ENCODE results near the gene GSN. TPM values are rescaled to one million over a fixed set of nuclear protein-coding genes. Genes with fewer than 3 reads are reported as not detected.

GSN gene
- total and polyA plus RNA-seq, 2 of the 8 experiments (the other 6 are each of a cell fraction or from before 2014, with no cell fraction given): 52.3 to 94.5 TPM

DNA sequence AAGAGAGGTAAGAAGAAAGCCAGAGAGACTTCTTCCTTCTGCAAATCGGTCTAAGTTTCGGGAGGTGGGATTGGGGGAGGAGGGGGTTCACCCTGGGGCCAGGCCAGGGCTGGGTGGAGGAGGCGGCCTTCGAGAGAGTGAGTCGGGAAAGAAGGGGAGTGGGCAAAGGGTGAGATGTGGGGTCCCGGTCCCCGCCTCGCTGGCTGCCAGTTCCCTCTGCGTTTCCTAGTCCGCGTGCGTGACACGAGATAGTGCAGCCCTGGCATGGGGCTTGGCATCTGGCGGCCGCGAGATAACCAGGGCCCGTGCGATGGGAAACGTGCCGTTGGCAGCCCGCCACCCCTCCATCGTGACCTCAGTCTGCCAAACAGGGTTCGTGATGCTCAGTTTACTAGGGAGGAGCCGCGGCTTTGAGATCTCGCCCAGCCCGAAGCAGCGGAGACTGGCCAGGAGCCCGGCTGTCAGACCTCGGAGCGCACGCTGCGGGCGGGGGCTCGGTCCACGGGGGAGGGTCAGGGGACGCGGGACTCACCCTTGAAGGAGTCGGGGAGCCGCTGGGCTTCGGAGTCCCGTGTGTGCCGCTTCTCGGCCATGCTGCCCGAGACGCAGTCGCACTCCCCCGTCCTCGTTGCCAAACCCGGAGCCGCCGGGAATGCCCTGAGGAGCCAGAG lies 101.8 kb downstream of the GSN start, which contains the start of gene STOM (continued):
- TF ChIP-seq MAFK (IDR thresholded peaks at IDR 0.05; ENCODE audit: low read depth, low read length) (no peak), ASH2L (IDR thresholded peaks at IDR 0.05; ENCODE audit: low read length) (peak; percentile 86), SIN3A (conservative IDR thresholded peaks at IDR 0.05 in 1 of 2, IDR thresholded peaks at IDR 0.05 in 1 of 2; ENCODE audit: low read depth in 1 of 2, low read length in 2 of 2) (0 out of 4 replicates have a peak, but pooled peaks of 1 of the 2 experiments have one; percentile 30), SAP30 (IDR thresholded peaks at IDR 0.05; ENCODE audit: insufficient read depth, insufficient replicate concordance, low read length) (peak; percentile 7), POLR2AphosphoS5 (IDR thresholded peaks at IDR 0.05; ENCODE audit: low read depth, low read length) (peak; percentile 90), HDAC6 (IDR thresholded peaks at IDR 0.05; ENCODE audit: low read depth, low read length) (no peak), GABPA (IDR thresholded peaks at IDR 0.05; ENCODE audit: borderline replicate concordance, insufficient read depth, low read length) (no peak), HDAC2 (IDR thresholded peaks at IDR 0.05; ENCODE audit: borderline replicate concordance in 1 of 2, low read depth in 2 of 2, low read length in 2 of 2) (no peak), RBBP5 (IDR thresholded peaks at IDR 0.05; ENCODE audit: borderline replicate concordance, low read depth, low read length) (no peak), CBX8 (IDR thresholded peaks at IDR 0.05; ENCODE audit: borderline replicate concordance, low read depth, low read length) (no peak), RNF2 (IDR thresholded peaks at IDR 0.05; ENCODE audit: borderline replicate concordance, low read depth, low read length, missing control alignments, poor library complexity, severe bottlenecking) (peak; percentile 43), PHF8 (conservative IDR thresholded peaks at IDR 0.05; ENCODE audit: low read depth, low read length) (peak; percentile 92), E2F6 (IDR thresholded peaks at IDR 0.05) (peak; percentile 93), CREB1 (IDR thresholded peaks at IDR 0.05) (0 out of 2 replicates have a peak, but pooled peaks have one; percentile 25), SIX5 (IDR thresholded peaks at IDR 0.05; ENCODE audit: low read depth, low read length) (no peak), TAF7 (optimal IDR thresholded peaks at IDR 0.05; ENCODE audit: borderline replicate concordance, low read depth, low read length) (peak; percentile 69), TCF12 (IDR thresholded peaks at IDR 0.05; ENCODE audit: low read depth, low read length) (no peak)

Data from H1 (cell line).